Measurements from ENCODE around the gene SMCO3. TPM values are rescaled to one million over a fixed set of nuclear protein-coding genes. Genes with fewer than 3 reads are reported as not detected.

Gene SMCO3
- total and polyA plus RNA-seq, 3 donors from 2014 or later: 0.20 to 0.39 TPM; not detected in 1

DNA sequence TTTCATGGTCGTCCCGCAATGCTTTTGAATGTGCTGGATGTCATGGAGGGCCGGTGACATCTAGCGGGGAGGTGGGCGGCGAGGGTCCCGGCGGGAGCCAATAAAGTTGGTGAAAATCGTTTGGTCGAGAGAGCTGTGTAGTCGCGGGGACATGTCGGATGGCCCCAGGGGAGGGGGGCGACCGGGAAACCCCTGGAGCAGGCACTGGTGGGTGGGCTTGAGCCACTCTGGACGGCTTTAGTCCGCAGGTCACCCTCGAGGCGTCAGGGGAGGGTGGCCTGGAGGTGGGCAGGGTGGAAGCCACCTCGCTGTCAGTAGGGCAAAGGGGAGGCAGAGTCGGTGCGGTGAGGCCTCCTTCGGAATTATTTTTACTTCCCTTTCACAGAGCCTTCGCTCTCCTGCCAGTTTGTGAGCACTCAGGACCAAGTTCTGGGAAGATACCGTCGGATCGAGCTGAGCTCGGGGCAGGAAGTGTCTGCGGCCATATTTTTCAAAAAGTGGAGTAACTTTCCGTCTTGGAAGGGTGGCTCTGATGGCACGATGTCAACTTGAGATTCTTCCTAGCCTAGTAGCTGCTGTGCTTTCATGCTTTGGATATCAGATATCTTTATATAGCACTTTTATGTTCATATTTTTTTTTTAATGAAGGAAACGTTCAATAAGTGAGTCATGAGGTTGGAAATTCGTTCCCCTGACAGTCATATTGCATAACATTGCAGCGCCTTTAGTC, 38.9 kb downstream of the SMCO3 start:
- H3K27ac ChIP-seq: peak overlapping the region; percentile 90 to 93
- intact Hi-C loops (cut with DNase I; ENCODE audit: low total_unique reads): no loop called here
- H3K27me3 ChIP-seq: no peaks in the 10 kb centered on the region
- H3K9me3 ChIP-seq: no peaks in the 10 kb centered on the region
- TF ChIP-seq, protein P1, sequence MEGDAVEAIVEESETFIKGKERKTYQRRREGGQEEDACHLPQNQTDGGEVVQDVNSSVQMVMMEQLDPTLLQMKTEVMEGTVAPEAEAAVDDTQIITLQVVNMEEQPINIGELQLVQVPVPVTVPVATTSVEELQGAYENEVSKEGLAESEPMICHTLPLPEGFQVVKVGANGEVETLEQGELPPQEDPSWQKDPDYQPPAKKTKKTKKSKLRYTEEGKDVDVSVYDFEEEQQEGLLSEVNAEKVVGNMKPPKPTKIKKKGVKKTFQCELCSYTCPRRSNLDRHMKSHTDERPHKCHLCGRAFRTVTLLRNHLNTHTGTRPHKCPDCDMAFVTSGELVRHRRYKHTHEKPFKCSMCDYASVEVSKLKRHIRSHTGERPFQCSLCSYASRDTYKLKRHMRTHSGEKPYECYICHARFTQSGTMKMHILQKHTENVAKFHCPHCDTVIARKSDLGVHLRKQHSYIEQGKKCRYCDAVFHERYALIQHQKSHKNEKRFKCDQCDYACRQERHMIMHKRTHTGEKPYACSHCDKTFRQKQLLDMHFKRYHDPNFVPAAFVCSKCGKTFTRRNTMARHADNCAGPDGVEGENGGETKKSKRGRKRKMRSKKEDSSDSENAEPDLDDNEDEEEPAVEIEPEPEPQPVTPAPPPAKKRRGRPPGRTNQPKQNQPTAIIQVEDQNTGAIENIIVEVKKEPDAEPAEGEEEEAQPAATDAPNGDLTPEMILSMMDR (IDR thresholded peaks at IDR 0.05): no peak
- no peak for TF ChIP-seq POLR2A (IDR thresholded peaks at IDR 0.05)
- WGBS, 2 donors: 2 to 3% methylated on average over 33 to 34 of the region's 34 CpGs
- no peaks in the 10 kb centered on the region for H3K36me3 ChIP-seq (ENCODE audit: low read depth, missing control alignments)
- peak; percentile 54 for DNase-seq
- peak overlapping the region; percentile 77 to 85 for H3K4me3 ChIP-seq
- H3K4me1 ChIP-seq: peaks cover 15% of the 10 kb centered on the region

GRCh38 chr12:14774074-14774905, 39.7 kb downstream of the SMCO3 start:
- Histone ChIP-seq H3K27ac (peak overlapping the region; percentile 90 to 93), H3K4me1 (peaks cover 15% of the 10 kb centered on the region), H3K9me3 (no peaks in the 10 kb centered on the region), H3K27me3 (no peaks in the 10 kb centered on the region), H3K4me3 (peak overlapping the region; percentile 77 to 85), H3K36me3 (ENCODE audit: low read depth, missing control alignments) (no peaks in the 10 kb centered on the region)
- DNase-seq: peak; percentile 99
- TF ChIP-seq, protein P1 (IDR thresholded peaks at IDR 0.05): no peak
- TF ChIP-seq POLR2A (IDR thresholded peaks at IDR 0.05): peak; percentile 78
- WGBS, 2 donors: 1 to 3% methylated on average over 23 to 64 of the region's 67 CpGs
- intact Hi-C loops (cut with DNase I; ENCODE audit: low total_unique reads): no loop called here

GRCh38 chr12:14773685-14774073, 40.3 kb downstream of the SMCO3 start:
- Histone ChIP-seq H3K27ac (peak overlapping the region; percentile 66 to 93), H3K9me3 (no peaks in the 10 kb centered on the region), H3K36me3 (ENCODE audit: low read depth, missing control alignments) (no peaks in the 10 kb centered on the region), H3K27me3 (no peaks in the 10 kb centered on the region), H3K4me3 (peak overlapping the region; percentile 77 to 85), H3K4me1 (peaks cover 15% of the 10 kb centered on the region)
- TF ChIP-seq, protein P1 (IDR thresholded peaks at IDR 0.05): no peak
- no peak for TF ChIP-seq POLR2A (IDR thresholded peaks at IDR 0.05)
- intact Hi-C loops (cut with DNase I; ENCODE audit: low total_unique reads): no loop called here
- WGBS, 2 donors: 23 to 42% methylated on average over 12 to 16 of the region's 16 CpGs
- DNase-seq: no peak

- peaks cover 15% of the 10 kb centered on the region for H3K4me1 ChIP-seq
- H3K9me3 ChIP-seq: no peaks in the 10 kb centered on the region
- WGBS, 2 donors: 57 to 69% methylated on average over 5 of the region's 5 CpGs
- no peak overlapping the region for H3K27ac ChIP-seq
- H3K27me3 ChIP-seq: no peaks in the 10 kb centered on the region
- TF ChIP-seq POLR2A (IDR thresholded peaks at IDR 0.05): no peak
- TF ChIP-seq, protein P1 (IDR thresholded peaks at IDR 0.05): no peak
- H3K4me3 ChIP-seq: peak overlapping the region in 1 of 2 donors; percentile 85
- no peak for DNase-seq
- intact Hi-C loops (cut with DNase I; ENCODE audit: low total_unique reads): no loop called here
- no peaks in the 10 kb centered on the region for H3K36me3 ChIP-seq (ENCODE audit: low read depth, missing control alignments)
These were observed 41.0 kb downstream of the SMCO3 start for GRCh38 chr12:14772946-14773345.
